Epithelial cell of proximal tubule (primary cell): ENCODE measurements around the gene RAB35. TPM values are rescaled to one million over a fixed set of nuclear protein-coding genes. Genes with fewer than 3 reads are reported as not detected.

Experiments used
- DNase-seq: peaks from one replicate; pipeline ENCODE4 v3.0.0-alpha.2; 2011; ENCODE audit warnings: low read depth
- H3K4me3 ChIP-seq: 2 replicates; pipeline ENCODE4 v1.5.1; 2011; ENCODE audit warnings: low read depth, mild to moderate bottlenecking, low read length
- total RNA-seq: library from RNA; depleted of rRNA; stranded (reverse); fragments of >200 nt; gene quantifications from 2 replicates; pipeline ENCODE4 v1.2.3, GENCODE V29; 2015
- TF ChIP-seq, protein P1 (sequence below): conservative IDR thresholded peaks from 2 replicates; pipeline ENCODE4 v1.5.1; 2012; ENCODE audit warnings: low read depth, mild to moderate bottlenecking, low read length

The RAB35 gene
- total RNA-seq = 18.6 and 43.6 TPM in 2 replicates

GRCh38 chr12:120116441-120116791 is at the start of gene RAB35:
RAB35 (minus strand) TSS chr12:120116753; CDS start chr12:120116650, 103 bp downstream.
- TF ChIP-seq, protein P1, sequence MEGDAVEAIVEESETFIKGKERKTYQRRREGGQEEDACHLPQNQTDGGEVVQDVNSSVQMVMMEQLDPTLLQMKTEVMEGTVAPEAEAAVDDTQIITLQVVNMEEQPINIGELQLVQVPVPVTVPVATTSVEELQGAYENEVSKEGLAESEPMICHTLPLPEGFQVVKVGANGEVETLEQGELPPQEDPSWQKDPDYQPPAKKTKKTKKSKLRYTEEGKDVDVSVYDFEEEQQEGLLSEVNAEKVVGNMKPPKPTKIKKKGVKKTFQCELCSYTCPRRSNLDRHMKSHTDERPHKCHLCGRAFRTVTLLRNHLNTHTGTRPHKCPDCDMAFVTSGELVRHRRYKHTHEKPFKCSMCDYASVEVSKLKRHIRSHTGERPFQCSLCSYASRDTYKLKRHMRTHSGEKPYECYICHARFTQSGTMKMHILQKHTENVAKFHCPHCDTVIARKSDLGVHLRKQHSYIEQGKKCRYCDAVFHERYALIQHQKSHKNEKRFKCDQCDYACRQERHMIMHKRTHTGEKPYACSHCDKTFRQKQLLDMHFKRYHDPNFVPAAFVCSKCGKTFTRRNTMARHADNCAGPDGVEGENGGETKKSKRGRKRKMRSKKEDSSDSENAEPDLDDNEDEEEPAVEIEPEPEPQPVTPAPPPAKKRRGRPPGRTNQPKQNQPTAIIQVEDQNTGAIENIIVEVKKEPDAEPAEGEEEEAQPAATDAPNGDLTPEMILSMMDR = no peak
- no peak for DNase-seq
- H3K4me3 ChIP-seq = peak within 1 kb of the TSS; percentile 95

DNA sequence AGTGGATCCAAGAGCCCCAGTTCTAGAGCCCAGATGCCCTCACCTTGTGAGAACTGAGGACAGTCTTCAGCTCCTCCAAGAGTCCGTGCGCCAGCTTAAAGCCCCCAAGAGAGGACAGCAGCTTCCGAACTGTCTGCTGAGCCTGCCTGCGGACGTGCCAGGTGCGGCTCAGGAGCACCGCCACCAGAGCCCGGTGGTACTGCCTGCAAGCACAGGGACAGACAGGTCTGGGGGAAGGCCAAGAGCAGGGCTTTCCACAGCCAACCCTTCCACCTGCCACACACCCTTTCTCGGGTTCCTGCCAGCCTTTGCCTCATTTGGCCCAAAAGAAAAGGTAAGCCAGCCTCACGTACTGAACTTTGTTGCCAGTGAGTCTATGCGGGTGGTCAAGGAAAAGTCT is 47.7 kb upstream of the RAB35 start:
- TF ChIP-seq, protein P1 = no peak
- no peak for DNase-seq
- H3K4me3 ChIP-seq = no peak overlapping the region

GRCh38 chr12:120162763-120163162 is 46.2 kb upstream of the RAB35 start:
- no peak for DNase-seq
- TF ChIP-seq, protein P1 = no peak
- H3K4me3 ChIP-seq = no peak overlapping the region

DNA sequence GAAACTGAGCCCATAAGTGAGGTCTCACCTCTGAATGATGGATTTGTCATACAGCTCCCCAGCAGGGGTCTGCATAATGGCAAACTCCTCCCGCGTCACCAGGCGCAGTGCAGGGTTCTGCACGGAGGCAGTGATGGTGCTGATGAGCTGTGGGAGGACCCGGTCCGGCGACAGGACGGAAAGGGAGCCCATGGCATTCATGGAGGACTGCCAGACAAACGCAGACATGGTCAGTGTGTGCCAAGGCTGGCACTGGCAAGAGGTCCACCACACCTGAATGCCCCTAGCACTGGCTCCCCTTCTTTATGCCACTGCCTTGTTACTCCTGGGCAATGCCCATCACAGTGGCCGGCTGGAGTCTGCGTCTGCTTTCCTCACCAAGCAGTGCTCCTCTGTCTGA is 45.3 kb upstream of the RAB35 start:
- no peak overlapping the region for H3K4me3 ChIP-seq
- TF ChIP-seq, protein P1 = no peak
- DNase-seq = no peak

GRCh38 chr12:120159509-120160237 is 43.1 kb upstream of the RAB35 start:
- DNase-seq = no peak
- TF ChIP-seq, protein P1 = no peak
- no peak overlapping the region for H3K4me3 ChIP-seq

GRCh38 chr12:120158351-120158750 is 41.8 kb upstream of the RAB35 start:
- DNase-seq = no peak
- TF ChIP-seq, protein P1 = no peak
- H3K4me3 ChIP-seq = no peak overlapping the region

- TF ChIP-seq, protein P1 = no peak
- DNase-seq = no peak
Measured at GRCh38 chr12:120157678-120158077, 41.1 kb upstream of the RAB35 start.

More at GRCh38 chr12:120157678-120158077, 41.1 kb upstream of the RAB35 start:
- H3K4me3 ChIP-seq = no peak overlapping the region
